T follicular helper cell (primary cell): ENCODE data around the gene ZFR2.
"Not testable (repeated sequence)": the region's sequence is repeated elsewhere in the genome, so short reads cannot be mapped to it uniquely, and the experiment has no call there.

Experiments
- DNase-seq: peaks from one replicate; pipeline ENCODE4 v3.0.0-alpha.2; 2020; ENCODE audit warnings: low read depth

ZFR2 gene

DNA sequence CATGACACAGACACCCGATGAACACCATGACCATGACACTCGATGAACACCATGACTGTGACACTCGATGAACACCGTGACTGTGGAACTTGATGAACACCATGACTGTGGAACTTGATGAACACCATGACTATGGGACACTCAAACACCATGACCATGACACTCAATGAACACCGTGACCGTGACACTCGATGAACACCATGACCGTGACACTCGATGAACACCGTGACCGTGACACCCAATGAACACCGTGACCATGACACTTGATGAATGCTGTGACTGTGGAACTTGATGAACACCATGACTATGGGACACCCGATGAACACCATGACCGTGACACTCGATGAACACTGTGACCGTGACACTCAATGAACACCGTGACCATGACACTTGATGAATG, 31.5 kb downstream of the ZFR2 start:
- DNase-seq = no peak

GRCh38 chr19:3836887-3837286, 32.0 kb downstream of the ZFR2 start:
- no peak for DNase-seq

GRCh38 chr19:3835055-3835435, 33.8 kb downstream of the ZFR2 start:
- no peak for DNase-seq

GRCh38 chr19:3834349-3835054, 34.3 kb downstream of the ZFR2 start:
- DNase-seq = no peak

- DNase-seq = no peak
Measured at GRCh38 chr19:3833578-3834348, 35.1 kb downstream of the ZFR2 start.

- DNase-seq = no peak
Measured at GRCh38 chr19:3832001-3832400, 36.8 kb downstream of the ZFR2 start.

- DNase-seq = no peak
Measured at GRCh38 chr19:3831601-3832000, 37.2 kb downstream of the ZFR2 start.

DNA sequence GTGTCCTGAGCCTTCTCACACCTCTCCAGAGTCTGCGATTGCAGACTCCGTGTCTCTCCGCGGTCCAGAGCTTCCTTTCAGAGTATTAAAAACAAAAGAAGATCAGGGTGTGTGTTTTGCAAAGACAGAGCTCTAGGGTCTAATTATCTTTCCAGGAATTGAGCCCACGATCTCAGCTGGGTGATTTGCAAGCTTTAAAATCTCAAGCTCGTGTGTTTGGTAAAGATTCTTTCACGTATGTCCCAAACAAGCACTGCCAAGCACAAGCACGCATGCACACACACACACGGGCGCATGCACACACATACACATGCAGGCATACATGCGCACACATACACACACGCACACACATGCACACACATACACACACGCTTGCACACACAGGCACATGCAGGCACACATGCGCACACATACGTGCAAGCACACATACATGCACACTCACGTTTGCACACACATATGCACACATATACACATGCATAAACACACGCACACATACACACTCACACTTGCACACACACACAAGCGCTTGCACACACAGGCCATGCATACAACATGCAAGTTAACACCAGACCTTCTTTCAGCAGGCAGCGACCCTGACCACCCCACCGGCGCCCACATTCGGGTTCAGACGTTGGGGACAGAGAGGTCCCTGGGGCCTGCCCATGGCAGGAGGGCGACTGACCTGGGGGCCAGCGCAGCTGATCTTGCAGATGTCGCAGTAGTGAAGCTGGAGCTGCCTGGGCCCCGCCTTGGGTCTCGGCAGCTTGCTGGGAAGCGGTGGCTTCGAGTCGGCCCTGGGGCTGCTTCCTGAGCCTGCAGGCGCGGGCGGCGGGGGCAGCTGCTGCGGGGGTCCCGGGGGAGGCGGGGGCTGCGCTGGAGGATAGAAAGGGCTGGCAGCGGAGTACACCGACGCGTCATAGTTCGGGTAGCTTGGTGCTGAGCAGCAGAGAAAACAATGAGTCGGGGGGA, 37.9 kb downstream of the ZFR2 start:
- DNase-seq = no peak

DNA sequence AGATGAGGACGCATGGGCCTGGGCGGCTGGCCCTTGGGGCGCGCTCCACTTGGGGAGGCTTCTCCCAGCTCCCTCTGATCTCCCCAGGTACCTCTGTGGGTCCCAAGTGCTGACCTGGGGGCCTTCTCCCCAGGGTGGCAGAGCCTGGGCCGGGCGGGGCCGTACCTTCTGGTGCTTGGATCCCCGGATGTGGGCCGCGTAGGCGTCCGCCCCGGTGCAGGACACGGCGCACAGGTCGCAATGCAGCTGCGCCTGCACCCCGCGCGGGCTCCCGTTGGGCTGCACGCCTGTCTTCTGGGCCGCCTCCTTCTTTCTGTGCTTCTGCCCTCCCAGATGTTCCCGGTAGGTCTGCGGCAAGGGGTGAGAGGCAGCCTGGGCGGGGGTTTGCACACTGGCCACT, 41.5 kb downstream of the ZFR2 start:
- no peak for DNase-seq

DNA sequence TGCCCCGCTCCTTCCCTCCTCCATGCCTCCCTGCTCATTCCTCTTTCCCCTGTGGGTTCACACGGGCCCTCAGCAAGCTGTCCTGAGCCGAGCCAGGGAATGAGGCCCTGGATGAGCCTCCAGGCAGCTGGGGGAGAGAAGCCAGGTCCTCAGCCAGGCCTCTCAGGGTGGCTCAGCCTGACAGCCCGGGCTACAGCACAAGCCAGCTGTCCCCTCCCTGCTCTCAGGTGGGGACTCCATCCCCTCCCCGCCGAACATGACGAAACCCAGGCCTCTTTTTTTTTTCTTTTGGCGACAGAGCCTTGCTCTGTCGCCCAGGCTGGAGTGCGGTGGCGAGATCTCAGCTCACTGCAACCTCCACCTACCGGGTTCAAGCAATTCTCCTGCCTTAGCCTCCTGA, 42.7 kb downstream of the ZFR2 start:
- no peak for DNase-seq

GRCh38 chr19:3825286-3825956, 43.4 kb downstream of the ZFR2 start:
- no peak for DNase-seq

DNA sequence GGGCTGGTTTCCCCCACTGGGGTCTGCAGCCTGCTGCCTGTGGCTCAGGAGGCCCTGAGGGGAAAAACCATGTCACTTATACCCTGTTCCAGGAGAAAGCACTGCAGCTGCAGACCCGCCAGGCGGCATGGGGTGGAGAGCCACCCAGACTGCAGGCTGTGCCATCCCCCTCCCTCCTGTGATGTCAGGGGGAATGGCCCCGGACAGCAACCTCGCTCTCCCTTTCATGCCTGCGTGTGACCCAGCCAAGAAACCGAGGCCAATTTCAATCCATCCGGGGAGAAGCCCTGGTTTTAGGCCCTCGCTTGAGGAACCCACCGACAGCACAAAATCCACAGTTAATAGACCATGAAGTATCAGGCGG, 45.5 kb downstream of the ZFR2 start:
- no peak for DNase-seq

DNA sequence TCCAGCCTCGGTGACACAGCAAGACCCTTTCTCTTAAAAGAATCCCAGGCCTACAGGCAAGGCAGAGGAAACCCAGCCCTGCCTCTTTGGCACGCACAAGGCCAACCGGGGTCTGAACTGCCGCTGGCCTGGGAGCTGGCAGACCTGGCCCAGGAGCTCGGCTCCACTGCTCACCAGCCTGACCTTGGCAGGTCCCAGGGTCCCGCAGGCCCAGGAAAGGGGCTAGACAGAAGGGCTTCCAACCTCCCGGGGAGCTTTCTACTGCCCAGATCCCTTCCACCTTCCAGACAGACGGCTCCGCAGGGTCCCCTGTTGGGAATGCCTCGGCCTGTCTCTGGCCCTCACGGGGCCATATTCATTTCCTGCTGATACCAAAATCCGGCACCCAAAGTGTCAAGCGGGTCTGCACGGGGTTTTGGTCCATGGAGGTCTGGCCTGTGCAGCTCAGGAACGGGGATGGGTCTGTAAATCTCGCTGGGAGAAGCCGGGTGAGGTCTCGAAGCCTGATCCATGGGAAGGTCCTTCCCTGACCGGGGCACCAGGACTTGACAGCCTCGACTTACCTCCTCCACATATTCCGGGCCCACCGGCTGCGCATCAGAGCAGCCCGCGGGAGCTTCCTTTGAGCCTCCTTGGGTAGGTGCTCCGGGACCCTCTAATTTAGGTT, 46.0 kb downstream of the ZFR2 start:
- DNase-seq = no peak

GRCh38 chr19:3821857-3822364, 46.9 kb downstream of the ZFR2 start:
- peak; percentile 76 for DNase-seq

DNA sequence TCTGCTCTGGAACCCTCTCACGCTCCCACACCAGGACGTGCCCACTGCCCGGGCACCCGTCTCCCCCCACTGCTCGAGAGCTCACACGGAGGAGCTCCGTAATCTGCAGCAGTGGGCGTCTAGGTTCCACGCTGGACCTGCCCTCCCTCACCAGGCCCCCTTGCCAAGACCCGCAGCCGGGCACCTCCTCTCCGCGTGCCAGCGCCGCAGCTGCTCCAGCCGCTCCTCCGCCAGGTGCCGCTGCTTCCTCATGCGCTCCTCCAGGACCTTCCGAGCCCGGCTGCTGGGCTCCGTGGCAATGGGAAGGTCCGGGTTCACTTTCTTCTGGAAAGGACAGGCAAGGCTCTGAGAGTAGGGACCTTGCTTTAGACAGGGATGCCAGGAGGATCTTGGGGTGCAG, 47.7 kb downstream of the ZFR2 start:
- no peak for DNase-seq

GRCh38 chr19:3819989-3820388, 48.8 kb downstream of the ZFR2 start:
- no peak for DNase-seq

- DNase-seq = no peak
Measured at GRCh38 chr19:3818918-3819317, 49.9 kb downstream of the ZFR2 start.

- DNase-seq = no peak
Measured at GRCh38 chr19:3818466-3818865, 50.4 kb downstream of the ZFR2 start.

- no peak for DNase-seq
Measured at GRCh38 chr19:3817761-3818160, 51.1 kb downstream of the ZFR2 start.

- no peak for DNase-seq
Measured at GRCh38 chr19:3816566-3817218, 52.1 kb downstream of the ZFR2 start.

DNA sequence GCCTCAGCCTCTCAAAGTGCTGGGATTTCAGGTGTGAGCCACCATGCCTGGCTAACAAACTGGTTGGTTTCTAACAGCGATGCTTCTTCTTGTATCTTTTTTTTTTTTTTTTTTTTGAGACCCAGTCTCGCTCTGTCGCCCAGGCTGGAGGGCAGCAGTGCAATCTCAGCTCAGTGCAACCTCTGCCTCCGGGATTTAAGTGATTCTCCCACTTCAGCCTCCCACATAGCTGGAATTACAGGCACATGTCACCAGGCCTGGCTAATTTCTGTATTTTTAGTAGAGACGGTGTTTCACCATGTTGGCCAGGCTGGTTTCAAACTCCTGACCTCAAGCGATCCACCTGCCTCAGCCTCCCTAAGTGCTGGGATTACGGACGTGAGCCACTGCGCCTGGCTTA, 52.7 kb downstream of the ZFR2 start:
- not testable (repeated sequence) for DNase-seq
